Spleen (tissue), 11 donors: Measurements from ENCODE around the gene ABCA2. TPM values are rescaled to one million over a fixed set of nuclear protein-coding genes. Genes with fewer than 3 reads are reported as not detected.
A peak's percentile ranks its signal among the peaks of the same experiment; 100 is the strongest.

Source experiments
- DNase-seq: peaks from one replicate; pipeline ENCODE4 v3.0.0-alpha.2; 2020
- H3K27ac ChIP-seq, 8 donors: fragments of 200-600 bp; sonication (generic) in 7 of 8; 1 replicate in 4 of 8; 2 replicates in 4 of 8; pipeline versions ENCODE4 v1.5.0 to v1.8.0; 2016 to 2021; ENCODE audit warnings: inconsistent platforms in 4 of 8, mild to moderate bottlenecking in 4 of 8, moderate library complexity in 1 of 8
- H3K27me3 ChIP-seq, 7 donors: fragments of 200-600 bp; sonication (generic) in 6 of 7; replicated peaks in 1 of 7; 1 replicate in 4 of 7; 2 replicates in 3 of 7; pipeline versions ENCODE4 v1.5.0 to v1.8.0; 2016 to 2021; ENCODE audit warnings: inconsistent platforms in 3 of 7, mild to moderate bottlenecking in 1 of 7
- H3K36me3 ChIP-seq, 6 donors: fragments of 200-600 bp; sonication (generic) in 5 of 6; 1 replicate in 4 of 6; 2 replicates in 2 of 6; pipeline versions ENCODE4 v1.5.0 to v1.8.0; 2016 to 2021; ENCODE audit warnings: inconsistent platforms in 2 of 6
- H3K4me1 ChIP-seq, 6 donors: fragments of 200-600 bp; sonication (generic) in 5 of 6; 1 replicate in 3 of 6; 2 replicates in 3 of 6; pipeline versions ENCODE4 v1.5.0 to v1.8.0; 2016 to 2021; ENCODE audit warnings: inconsistent platforms in 3 of 6
- H3K4me3 ChIP-seq, 8 donors: fragments of 200-600 bp; sonication (generic) in 7 of 8; 1 replicate in 4 of 8; 2 replicates in 4 of 8; pipeline versions ENCODE4 v1.5.0 to v1.8.0; 2016 to 2021; ENCODE audit warnings: inconsistent platforms in 4 of 8, mild to moderate bottlenecking in 4 of 8, moderate library complexity in 2 of 8
- H3K9me3 ChIP-seq, 8 donors: fragments of 200-600 bp; sonication (generic) in 7 of 8; 1 replicate in 4 of 8; 2 replicates in 4 of 8; pipeline versions ENCODE4 v1.5.0 to v1.8.0; 2016 to 2021; ENCODE audit warnings: inconsistent platforms in 4 of 8
- POLR2A ChIP-seq, 3 donors: fragments of 450-650 bp; IDR thresholded peaks; one replicate each; pipeline ENCODE4 v1.5.1; 2017; ENCODE audit warnings: antibody characterized with exemption in 3 of 3, mild to moderate bottlenecking in 1 of 3
- POLR2AphosphoS5 ChIP-seq, 3 donors: sonication (generic); formaldehyde crosslinking; IDR thresholded peaks; one replicate each; pipeline ENCODE4 v1.5.1; 2017; ENCODE audit warnings: antibody characterized with exemption in 3 of 3
- WGBS, 5 donors: extraction: QIAGEN DNeasy Blood & Tissue Kit in 3 of 5; methylation state at CpG; one replicate each; pipeline versions ENCODE4 v1.1.5 to v1.1.7; 2013 to 2018; 5-methylcytosine and 5-hydroxymethylcytosine counted together
- intact Hi-C: fragments of 100-400 bp; cut with DNase I; formaldehyde crosslinking; loops from one replicate; pipeline ENCODE4 v1.15.0; 2023; ENCODE audit warnings: low total_unique reads
- polyA plus RNA-seq, 3 donors: library from polyadenylated mRNA; stranded (reverse); fragments of 200-250 nt; gene quantifications; one replicate each; pipeline ENCODE4 v1.2.1, GENCODE V29; 2013
- total RNA-seq, 7 donors: library from RNA; depleted of rRNA in 3 of 7; stranded (reverse); fragments of >200 nt in 3 of 7; fragmentation: NEBNext Ultra II Directional in 4 of 7; extraction: Animal tissue kit (Norgen Biotek cat#: 25700) in 4 of 7; gene quantifications; one replicate each; pipeline versions ENCODE4 v1.1.0 to v1.2.1, GENCODE V29; 2016 to 2021
- TF ChIP-seq, protein P1 (sequence below), 11 experiments: fragments of 200-600 bp in 7 of 11; fragments of 450-650 bp in 4 of 11; sonication (generic) in 4 of 11; IDR thresholded peaks in 8 of 11; conservative IDR thresholded peaks in 3 of 11; 1 replicate in 7 of 11; 2 replicates in 4 of 11; pipeline versions ENCODE4 v1.4.0 to v1.8.0; 2016 to 2021; ENCODE audit warnings: antibody characterized with exemption in 11 of 11, inconsistent platforms in 4 of 11, mild to moderate bottlenecking in 1 of 11
- donor health status: healthy with polysubstance abuse.
- donor health status: DM: no; HTN: no; CAD: no; lungs with moderate emphysema.
- donor health status: DM: no; HTN: no; CAD: no.
- donor health status: Bipolar disorder and iron deficiency.
- donor health status: healthy.
- donor health status: DM: no; HTN: no; CAD: no.
- donor health status: DM: yes; HTN: yes; CAD: no.

The ABCA2 gene
- total and polyA plus RNA-seq, 10 donors, result 11.9 to 97.5 (median 53.2) TPM

DNA sequence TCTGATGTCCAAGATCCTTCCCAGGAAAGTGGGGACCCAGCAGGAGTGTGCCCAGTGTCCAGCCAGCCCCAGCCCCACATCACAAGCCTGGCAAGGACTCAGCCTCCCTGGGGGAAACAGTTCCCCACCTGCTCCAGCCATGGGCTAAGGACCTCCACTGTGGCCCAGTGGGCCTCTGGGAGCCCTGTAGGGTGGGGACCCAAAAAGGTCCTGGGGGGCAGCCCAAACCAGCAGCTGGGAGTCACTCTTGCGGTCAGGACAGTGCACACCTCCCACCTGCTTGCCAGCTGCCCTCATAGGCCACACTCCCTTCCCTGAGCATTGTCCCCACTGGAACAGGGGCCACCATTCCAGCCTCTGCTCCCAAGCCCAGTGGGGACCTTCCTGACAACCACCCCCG lies 1.7 kb downstream of the ABCA2 start:
- Histone ChIP-seq H3K9me3 (no peaks in the 10 kb centered on the region), H3K36me3 (peaks cover 0 to 8% (median 0%) of the 10 kb centered on the region in 6 donors), H3K4me3 (peak overlapping the region in 1 of 8 donors; percentile 86), H3K27ac (peak overlapping the region in 3 of 8 donors; percentile 60 to 93 (median 66)), H3K27me3 (no peaks in the 10 kb centered on the region), H3K4me1 (peaks cover 35 to 91% (median 69%) of the 10 kb centered on the region in 6 donors)
- DNase-seq, result peak; percentile 76
- 63 to 83% (median 80%) methylated on average over 1 to 2 of the region's 2 CpGs for WGBS, 5 donors
- TF ChIP-seq, protein P1, sequence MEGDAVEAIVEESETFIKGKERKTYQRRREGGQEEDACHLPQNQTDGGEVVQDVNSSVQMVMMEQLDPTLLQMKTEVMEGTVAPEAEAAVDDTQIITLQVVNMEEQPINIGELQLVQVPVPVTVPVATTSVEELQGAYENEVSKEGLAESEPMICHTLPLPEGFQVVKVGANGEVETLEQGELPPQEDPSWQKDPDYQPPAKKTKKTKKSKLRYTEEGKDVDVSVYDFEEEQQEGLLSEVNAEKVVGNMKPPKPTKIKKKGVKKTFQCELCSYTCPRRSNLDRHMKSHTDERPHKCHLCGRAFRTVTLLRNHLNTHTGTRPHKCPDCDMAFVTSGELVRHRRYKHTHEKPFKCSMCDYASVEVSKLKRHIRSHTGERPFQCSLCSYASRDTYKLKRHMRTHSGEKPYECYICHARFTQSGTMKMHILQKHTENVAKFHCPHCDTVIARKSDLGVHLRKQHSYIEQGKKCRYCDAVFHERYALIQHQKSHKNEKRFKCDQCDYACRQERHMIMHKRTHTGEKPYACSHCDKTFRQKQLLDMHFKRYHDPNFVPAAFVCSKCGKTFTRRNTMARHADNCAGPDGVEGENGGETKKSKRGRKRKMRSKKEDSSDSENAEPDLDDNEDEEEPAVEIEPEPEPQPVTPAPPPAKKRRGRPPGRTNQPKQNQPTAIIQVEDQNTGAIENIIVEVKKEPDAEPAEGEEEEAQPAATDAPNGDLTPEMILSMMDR (IDR thresholded peaks at IDR 0.05 in 8 of 11, conservative IDR thresholded peaks at IDR 0.05 in 3 of 11), result no peak
- TF ChIP-seq POLR2A (IDR thresholded peaks at IDR 0.05), result no peak
- no peak for TF ChIP-seq POLR2AphosphoS5 (IDR thresholded peaks at IDR 0.05)
- intact Hi-C loops, result no loop called here

- Histone ChIP-seq H3K4me3 (no peak overlapping the region), H3K4me1 (peaks cover 27 to 85% (median 61%) of the 10 kb centered on the region in 6 donors), H3K27ac (peak overlapping the region in 3 of 8 donors; percentile 8 to 93 (median 13)), H3K27me3 (no peaks in the 10 kb centered on the region), H3K36me3 (peaks cover 0 to 16% (median 2%) of the 10 kb centered on the region in 6 donors), H3K9me3 (no peaks in the 10 kb centered on the region)
- TF ChIP-seq POLR2A (IDR thresholded peaks at IDR 0.05) (no peak), POLR2AphosphoS5 (IDR thresholded peaks at IDR 0.05) (peak in 1 of 3 donors; percentile 22)
- TF ChIP-seq, protein P1 (IDR thresholded peaks at IDR 0.05 in 8 of 11, conservative IDR thresholded peaks at IDR 0.05 in 3 of 11), result no peak
- intact Hi-C loops, result no loop called here
- WGBS, 5 donors, result 58 to 83% (median 74%) methylated on average over 14 to 21 of the region's 21 CpGs
- DNase-seq, result peak; percentile 87
These were observed 2.5 kb downstream of the ABCA2 start for GRCh38 chr9:137025517-137025966.

- no peaks in the 10 kb centered on the region for H3K9me3 ChIP-seq
- H3K4me3 ChIP-seq, result no peak overlapping the region
- TF ChIP-seq POLR2AphosphoS5 (IDR thresholded peaks at IDR 0.05) (no peak), POLR2A (IDR thresholded peaks at IDR 0.05) (no peak)
- TF ChIP-seq, protein P1 (IDR thresholded peaks at IDR 0.05 in 8 of 11, conservative IDR thresholded peaks at IDR 0.05 in 3 of 11), result no peak
- no peak for DNase-seq
- WGBS, 5 donors, result 74 to 98% (median 79%) methylated on average over 7 to 15 of the region's 15 CpGs
- peaks cover 0 to 36% (median 3%) of the 10 kb centered on the region in 6 donors for H3K36me3 ChIP-seq
- H3K27me3 ChIP-seq, result no peaks in the 10 kb centered on the region
- H3K4me1 ChIP-seq, result peaks cover 9 to 66% (median 41%) of the 10 kb centered on the region in 6 donors
- peak overlapping the region in 5 of 8 donors; percentile 39 to 60 (median 43) for H3K27ac ChIP-seq
- intact Hi-C loops, result no loop called here
These were observed 4.5 kb downstream of the ABCA2 start for GRCh38 chr9:137023583-137023991.

GRCh38 chr9:137023157-137023556 lies 4.9 kb downstream of the ABCA2 start:
- Histone ChIP-seq H3K9me3 (no peaks in the 10 kb centered on the region), H3K36me3 (peaks cover 0 to 38% (median 3%) of the 10 kb centered on the region in 6 donors), H3K4me3 (no peak overlapping the region), H3K27me3 (no peaks in the 10 kb centered on the region), H3K27ac (peak overlapping the region in 6 of 8 donors; percentile 31 to 60 (median 42)), H3K4me1 (peaks cover 8 to 63% (median 38%) of the 10 kb centered on the region in 6 donors)
- 64 to 88% (median 75%) methylated on average over 7 of the region's 7 CpGs for WGBS, 5 donors
- TF ChIP-seq, protein P1 (IDR thresholded peaks at IDR 0.05 in 8 of 11, conservative IDR thresholded peaks at IDR 0.05 in 3 of 11), result no peak
- TF ChIP-seq POLR2A (IDR thresholded peaks at IDR 0.05) (no peak), POLR2AphosphoS5 (IDR thresholded peaks at IDR 0.05) (no peak)
- no peak for DNase-seq
- intact Hi-C loops, result no loop called here
